Psoas muscle (tissue), 8 donors: ENCODE results near the gene KCNH5. TPM values are rescaled to one million over a fixed set of nuclear protein-coding genes. Genes with fewer than 3 reads are reported as not detected.

Experiments
- ATAC-seq, 4 donors: fragments of 200-7000 bp; cut with Tn5 transposase; one replicate each; pipeline ENCODE4 v1.9.1; 2020; ENCODE audit warnings: moderate library complexity in 3 of 4, mild to moderate bottlenecking in 2 of 4
- DNase-seq, 2 donors: peaks; one replicate each; pipeline ENCODE4 v3.0.0-alpha.2; 2020
- H3K27ac ChIP-seq: fragments of 200-600 bp; one replicate; pipeline ENCODE4 v1.8.0; 2022
- H3K27me3 ChIP-seq, 3 donors: fragments of 200-600 bp in 1 of 3; one replicate each; pipeline versions ENCODE4 v1.6.1 to v1.8.0; 2013 to 2022; ENCODE audit warnings: low read length in 2 of 3, mild to moderate bottlenecking in 2 of 3, moderate library complexity in 1 of 3; ENCODE audit not compliant: insufficient read depth in 3 of 3
- H3K36me3 ChIP-seq, 2 donors: fragments of 200-600 bp in 1 of 2; one replicate each; pipeline versions ENCODE4 v1.6.1 to v1.8.0; 2013 to 2022; ENCODE audit warnings: low read depth in 1 of 2, mild to moderate bottlenecking in 1 of 2, moderate library complexity in 1 of 2; ENCODE audit not compliant: insufficient read depth in 1 of 2
- H3K4me1 ChIP-seq: fragments of 200-600 bp; one replicate; pipeline ENCODE4 v1.8.0; 2022
- H3K4me3 ChIP-seq: fragments of 200-600 bp; one replicate; pipeline ENCODE4 v1.8.0; 2022; ENCODE audit warnings: mild to moderate bottlenecking
- H3K9me3 ChIP-seq: fragments of 200-600 bp; one replicate; pipeline ENCODE4 v1.8.0; 2022
- WGBS, 3 donors: extraction: QIAGEN DNeasy Blood & Tissue Kit; methylation state at CpG; one replicate each; pipeline versions ENCODE4 v1.1.6 to v1.1.7; 2013; 5-methylcytosine and 5-hydroxymethylcytosine counted together
- intact Hi-C, 2 donors: fragments of 100-400 bp; cut with DNase I; formaldehyde crosslinking; loops; one replicate each; pipeline versions ENCODE4 v1.11.0 to v1.14.2; 2022
- polyA plus RNA-seq, 3 donors: library from polyadenylated mRNA; stranded (reverse); fragments of 200-250 nt; gene quantifications; one replicate each; pipeline ENCODE4 v1.2.3, GENCODE V29; 2013
- total RNA-seq, 4 donors: library from RNA; stranded (reverse); fragmentation: NEBNext Ultra II Directional in 2 of 4; extraction: Animal tissue kit (Norgen Biotek cat#: 25700) in 2 of 4; gene quantifications; one replicate each; pipeline versions ENCODE4 v1.2.1 to v1.2.4, GENCODE V29; 2021 to 2023
- TF ChIP-seq, protein P1 (sequence below): fragments of 200-600 bp; IDR thresholded peaks from one replicate; pipeline ENCODE4 v1.8.0; 2022; ENCODE audit warnings: antibody characterized with exemption
- donor health status: healthy with polysubstance abuse.
- donor health status: DM: no; HTN: no; CAD: no; lungs with moderate emphysema.
- donor health status: Bipolar disorder and iron deficiency.
- donor health status: healthy.
- donor health status: DM: yes; HTN: yes; CAD: no.
- donor health status: DM: no; HTN: no; CAD: no.
- donor health status: DM: no; HTN: no; CAD: no.
- donor health status: DM: yes; HTN: yes; CAD: no.

The KCNH5 gene
- total and polyA plus RNA-seq, 7 donors: under 0.01 TPM; not detected in 6

DNA sequence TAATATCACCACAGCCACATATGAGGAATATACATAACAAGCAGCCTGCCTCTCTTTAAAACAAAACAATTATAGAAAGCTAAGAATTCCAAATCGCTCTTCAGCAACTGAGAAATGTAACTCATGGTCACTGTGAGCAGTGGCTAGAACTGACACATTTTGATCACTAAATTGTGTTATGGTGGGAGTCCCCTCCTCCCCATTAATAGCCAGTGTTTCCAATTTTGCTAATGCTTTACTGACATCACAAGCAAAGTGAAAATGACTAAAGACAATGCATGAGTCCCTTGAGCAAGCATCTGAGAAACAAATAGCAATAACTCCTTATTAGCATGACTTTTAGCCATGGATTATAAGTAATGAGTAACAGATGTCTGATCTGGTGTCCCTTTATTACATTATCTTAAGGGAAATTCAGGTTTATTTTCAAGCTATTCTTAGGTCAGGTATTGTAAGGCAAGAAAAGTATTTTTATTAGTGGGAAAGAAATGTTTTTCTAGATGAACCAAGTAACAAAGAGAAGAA, 148.3 kb downstream of the KCNH5 start:
- H3K27ac ChIP-seq: no peak overlapping the region
- no peak for DNase-seq
- H3K4me3 ChIP-seq: no peak overlapping the region
- no peaks in the 10 kb centered on the region for H3K9me3 ChIP-seq
- TF ChIP-seq, protein P1, sequence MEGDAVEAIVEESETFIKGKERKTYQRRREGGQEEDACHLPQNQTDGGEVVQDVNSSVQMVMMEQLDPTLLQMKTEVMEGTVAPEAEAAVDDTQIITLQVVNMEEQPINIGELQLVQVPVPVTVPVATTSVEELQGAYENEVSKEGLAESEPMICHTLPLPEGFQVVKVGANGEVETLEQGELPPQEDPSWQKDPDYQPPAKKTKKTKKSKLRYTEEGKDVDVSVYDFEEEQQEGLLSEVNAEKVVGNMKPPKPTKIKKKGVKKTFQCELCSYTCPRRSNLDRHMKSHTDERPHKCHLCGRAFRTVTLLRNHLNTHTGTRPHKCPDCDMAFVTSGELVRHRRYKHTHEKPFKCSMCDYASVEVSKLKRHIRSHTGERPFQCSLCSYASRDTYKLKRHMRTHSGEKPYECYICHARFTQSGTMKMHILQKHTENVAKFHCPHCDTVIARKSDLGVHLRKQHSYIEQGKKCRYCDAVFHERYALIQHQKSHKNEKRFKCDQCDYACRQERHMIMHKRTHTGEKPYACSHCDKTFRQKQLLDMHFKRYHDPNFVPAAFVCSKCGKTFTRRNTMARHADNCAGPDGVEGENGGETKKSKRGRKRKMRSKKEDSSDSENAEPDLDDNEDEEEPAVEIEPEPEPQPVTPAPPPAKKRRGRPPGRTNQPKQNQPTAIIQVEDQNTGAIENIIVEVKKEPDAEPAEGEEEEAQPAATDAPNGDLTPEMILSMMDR: no peak
- ATAC-seq: no peak
- intact Hi-C loops: no loop called here
- 78 to 95% (median 78%) methylated on average over 1 of the region's 1 CpG for WGBS, 3 donors
- no peaks in the 10 kb centered on the region for H3K4me1 ChIP-seq
- H3K27me3 ChIP-seq: no peaks in the 10 kb centered on the region
- no peaks in the 10 kb centered on the region for H3K36me3 ChIP-seq

DNA sequence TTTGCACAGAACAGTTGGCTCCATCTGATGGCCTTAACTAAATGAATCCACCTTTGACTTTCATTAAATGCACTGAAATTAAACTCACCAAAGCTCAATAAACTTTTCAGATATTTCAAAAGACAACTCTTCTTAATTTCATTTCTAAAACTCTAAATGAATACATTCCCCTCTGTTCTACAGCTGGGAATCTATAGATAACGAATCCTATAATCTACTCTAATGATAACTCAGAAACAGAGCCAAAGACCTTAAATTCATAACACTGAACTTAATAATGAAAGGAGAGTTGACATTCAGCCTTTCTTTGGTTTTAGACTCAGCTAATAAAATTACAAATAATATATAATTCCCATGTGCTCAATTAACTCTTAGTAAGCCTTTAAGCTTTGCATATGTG, 150.5 kb downstream of the KCNH5 start:
- WGBS, 3 donors: 68 to 79% (median 77%) methylated on average over 1 of the region's 1 CpG
- no peak overlapping the region for H3K4me3 ChIP-seq
- H3K36me3 ChIP-seq: no peaks in the 10 kb centered on the region
- TF ChIP-seq, protein P1: no peak
- intact Hi-C loops: no loop called here
- ATAC-seq (no peak), DNase-seq (no peak)
- no peak overlapping the region for H3K27ac ChIP-seq
- H3K4me1 ChIP-seq: no peaks in the 10 kb centered on the region
- H3K9me3 ChIP-seq: no peaks in the 10 kb centered on the region
- no peaks in the 10 kb centered on the region for H3K27me3 ChIP-seq

DNA sequence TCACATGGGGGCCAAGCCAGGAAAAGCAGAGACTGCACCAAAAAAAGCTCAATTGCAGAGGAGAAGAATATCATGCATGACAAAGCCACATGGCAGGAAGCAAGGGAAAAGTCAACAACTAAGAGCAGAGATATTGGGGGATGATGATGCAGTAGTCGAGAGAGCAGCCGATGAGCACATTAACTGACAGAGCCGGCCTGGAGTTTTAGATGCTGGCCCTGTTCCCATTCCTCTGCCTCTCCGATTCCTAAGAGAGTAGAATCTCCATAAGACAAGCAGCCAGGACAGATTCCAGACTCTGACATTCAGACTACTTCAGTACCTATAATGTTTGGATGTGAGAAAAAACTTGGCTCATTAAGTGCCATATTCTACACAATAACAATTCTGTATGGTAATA, 155.9 kb downstream of the KCNH5 start:
- Histone ChIP-seq H3K4me3 (no peak overlapping the region), H3K4me1 (no peaks in the 10 kb centered on the region), H3K27ac (no peak overlapping the region), H3K36me3 (no peaks in the 10 kb centered on the region), H3K27me3 (no peaks in the 10 kb centered on the region), H3K9me3 (no peaks in the 10 kb centered on the region)
- ATAC-seq (no peak), DNase-seq (no peak)
- intact Hi-C loops: no loop called here
- WGBS, 3 donors: 39 to 61% (median 53%) methylated on average over 4 of the region's 4 CpGs
- TF ChIP-seq, protein P1: no peak

DNA sequence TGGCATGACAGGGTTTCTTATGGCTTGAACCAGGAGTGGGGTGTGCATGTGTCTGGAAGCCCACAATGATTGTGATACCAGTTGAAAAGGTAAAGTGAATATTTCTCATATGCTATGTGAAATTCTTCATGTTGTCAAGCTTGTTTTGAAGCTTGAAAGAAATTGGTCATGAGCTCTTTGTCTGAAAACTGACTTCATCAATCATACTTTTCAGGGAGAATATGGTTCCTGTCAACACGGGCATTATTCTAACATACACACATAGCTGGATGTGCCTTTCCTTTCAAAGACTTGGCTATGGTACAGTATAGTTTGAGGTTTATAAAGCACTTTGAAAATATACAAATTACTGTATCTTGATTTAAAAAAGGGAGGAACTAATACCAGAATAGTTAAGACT, 158.8 kb downstream of the KCNH5 start:
- no peaks in the 10 kb centered on the region for H3K9me3 ChIP-seq
- no peaks in the 10 kb centered on the region for H3K4me1 ChIP-seq
- no peak overlapping the region for H3K27ac ChIP-seq
- 61 to 78% (median 74%) methylated on average over 1 of the region's 1 CpG for WGBS, 3 donors
- TF ChIP-seq, protein P1: no peak
- intact Hi-C loops: no loop called here
- no peak for DNase-seq
- H3K36me3 ChIP-seq: no peaks in the 10 kb centered on the region
- no peak for ATAC-seq
- no peaks in the 10 kb centered on the region for H3K27me3 ChIP-seq
- no peak overlapping the region for H3K4me3 ChIP-seq

DNA sequence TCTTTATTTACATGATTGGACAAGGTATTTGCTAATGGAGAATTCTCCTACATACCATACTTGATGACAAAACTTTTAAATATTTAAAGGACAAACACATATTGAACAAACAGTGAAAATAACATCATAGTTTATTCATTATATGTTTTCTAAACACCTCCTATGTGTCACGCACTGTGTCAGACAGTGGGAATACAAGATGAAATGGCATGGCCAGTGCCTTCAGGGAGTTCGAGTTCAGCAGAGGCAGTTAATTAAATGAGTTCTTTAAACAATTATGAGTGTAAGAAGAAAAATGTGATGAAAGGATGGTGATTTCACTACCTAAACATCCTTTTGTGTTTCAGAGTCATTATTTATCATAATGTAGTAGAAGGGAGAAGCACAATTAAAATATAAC, 159.8 kb downstream of the KCNH5 start:
- H3K9me3 ChIP-seq: no peaks in the 10 kb centered on the region
- TF ChIP-seq, protein P1: no peak
- WGBS, 3 donors: 78 to 85% (median 83%) methylated on average over 2 of the region's 2 CpGs
- H3K27me3 ChIP-seq: no peaks in the 10 kb centered on the region
- intact Hi-C loops: no loop called here
- DNase-seq (no peak), ATAC-seq (no peak)
- H3K4me1 ChIP-seq: no peaks in the 10 kb centered on the region
- H3K4me3 ChIP-seq: no peak overlapping the region
- no peak overlapping the region for H3K27ac ChIP-seq
- no peaks in the 10 kb centered on the region for H3K36me3 ChIP-seq
